GM23248 (cell line): ENCODE data around the gene MCF2L.

Source experiments
- EZH2 ChIP-seq: fragments of 200-600 bp; sonication (generic); IDR thresholded peaks from 2 replicates; pipeline ENCODE4 v1.6.1; 2018; ENCODE audit warnings: antibody characterized with exemption, mild to moderate bottlenecking; ENCODE audit not compliant: insufficient read depth, poor library complexity, severe bottlenecking
- EZH2phosphoT487 ChIP-seq: fragments of 200-600 bp; sonication (generic); IDR thresholded peaks from 2 replicates; pipeline ENCODE4 v1.6.1; 2018; ENCODE audit warnings: antibody characterized with exemption, moderate library complexity, mild to moderate bottlenecking, low read depth; ENCODE audit not compliant: insufficient read depth

- TF ChIP-seq EZH2phosphoT487 (no peak), EZH2 (no peak)
These were observed 73.4 kb downstream of the MCF2L start for GRCh38 chr13:113042456-113042855.
